SK-N-DZ (cell line): ENCODE measurements around the gene CTSZ.
"Not testable (repeated sequence)": the region's sequence is repeated elsewhere in the genome, so short reads cannot be mapped to it uniquely, and the experiment has no call there.

Source experiments
- DNase-seq: peaks from one replicate; pipeline ENCODE4 v3.0.0-alpha.2; 2015; ENCODE audit warnings: low spot score

CTSZ gene

GRCh38 chr20:58947797-58948388 lies 59.2 kb downstream of the CTSZ start:
- DNase-seq: not testable (repeated sequence)

- DNase-seq: no peak
These were observed 61.0 kb downstream of the CTSZ start for GRCh38 chr20:58945965-58946631.
